Raji (cell line): ENCODE results near the gene WEE2.

Source experiments
- POLR2A ChIP-seq: IDR thresholded peaks from 2 replicates; pipeline ENCODE4 v1.6.1; 2011; ENCODE audit warnings: low read depth, low read length, control low read depth; ENCODE audit not compliant: insufficient read depth

The WEE2 gene

GRCh38 chr7:141722529-141722928 is 14.4 kb downstream of the WEE2 start:
- TF ChIP-seq POLR2A, result no peak

GRCh38 chr7:141729020-141729419 is 20.9 kb downstream of the WEE2 start:
- TF ChIP-seq POLR2A, result no peak

- no peak for TF ChIP-seq POLR2A
These were observed 23.5 kb downstream of the WEE2 start for GRCh38 chr7:141731476-141732149.

- TF ChIP-seq POLR2A, result no peak
These were observed 29.1 kb downstream of the WEE2 start for GRCh38 chr7:141737118-141737835.

GRCh38 chr7:141737836-141738591 is 29.9 kb downstream of the WEE2 start, which contains the start of gene SSBP1:
Gene SSBP1, plus strand, starts transcription at chr7:141738358. Its CDS starts 809 bp downstream, at chr7:141739167.
- peak; percentile 96 for TF ChIP-seq POLR2A

GRCh38 chr7:141738592-141739013 is 30.4 kb downstream of the WEE2 start:
- TF ChIP-seq POLR2A, result no peak

GRCh38 chr7:141739250-141739649 is 31.1 kb downstream of the WEE2 start:
- no peak for TF ChIP-seq POLR2A

- no peak for TF ChIP-seq POLR2A
These were observed 34.1 kb downstream of the WEE2 start for GRCh38 chr7:141742229-141742628.

GRCh38 chr7:141744131-141744530 is 36.0 kb downstream of the WEE2 start:
- no peak for TF ChIP-seq POLR2A

- no peak for TF ChIP-seq POLR2A
These were observed 40.2 kb downstream of the WEE2 start for GRCh38 chr7:141748396-141748795.

- no peak for TF ChIP-seq POLR2A
These were observed 44.5 kb downstream of the WEE2 start for GRCh38 chr7:141752634-141753033.

- TF ChIP-seq POLR2A, result no peak
These were observed 46.8 kb downstream of the WEE2 start for GRCh38 chr7:141754939-141755338.

GRCh38 chr7:141763797-141764196 is 55.6 kb downstream of the WEE2 start, which contains the start of gene TAS2R3:
Gene TAS2R3, plus strand, starts transcription at chr7:141764097. Its CDS starts 62 bp downstream, at chr7:141764159.
- no peak for TF ChIP-seq POLR2A

- no peak for TF ChIP-seq POLR2A
These were observed 68.2 kb downstream of the WEE2 start, which contains the start of gene TAS2R4 for GRCh38 chr7:141776374-141776773. Gene TAS2R4, plus strand, starts transcription at chr7:141776674. Its CDS starts 1,815 bp downstream, at chr7:141778489.
